HepG2 (cell line): ENCODE data around the gene ODC1. TPM values are rescaled to one million over a fixed set of nuclear protein-coding genes. Genes with fewer than 3 reads are reported as not detected.

Source experiments
- ASH2L ChIP-seq: fragments of 300-600, 200-600 bp; sonication (generic); IDR thresholded peaks from 2 replicates; pipeline ENCODE4 v1.7.0; 2017; ENCODE audit warnings: low read depth, mild to moderate bottlenecking, moderate library complexity, mixed read lengths, low read length; ENCODE audit not compliant: insufficient read length
- ATF4 ChIP-seq, 2 experiments: fragments of 450-650 bp in 1 of 2; sonication (generic) in 1 of 2; formaldehyde crosslinking; IDR thresholded peaks; 2 replicates each; pipeline versions ENCODE4 v1.5.0 to v1.8.0; 2020 to 2022; ENCODE audit warnings: mild to moderate bottlenecking in 1 of 2, missing genetic modification reagents in 1 of 2
- CSRNP2 ChIP-seq: sonication (generic); formaldehyde crosslinking; conservative IDR thresholded peaks from 2 replicates; pipeline ENCODE4 v1.8.0; 2022; ENCODE audit warnings: low read depth, missing genetic modification reagents
- ETS1 ChIP-seq: sonication (generic); formaldehyde crosslinking; IDR thresholded peaks from 2 replicates; pipeline ENCODE4 v1.4.0; 2020; ENCODE audit warnings: missing genetic modification reagents
- NFYB ChIP-seq: sonication (generic); formaldehyde crosslinking; IDR thresholded peaks from 2 replicates; pipeline ENCODE4 v1.4.0; 2020; ENCODE audit warnings: missing genetic modification reagents
- NONO ChIP-seq, 2 experiments: fragments of 450-650 bp in 1 of 2; sonication (generic) in 1 of 2; formaldehyde crosslinking in 1 of 2; IDR thresholded peaks in 1 of 2; conservative IDR thresholded peaks in 1 of 2; 2 replicates each; pipeline versions ENCODE4 v1.6.1 to v1.8.0; 2017 to 2022; ENCODE audit warnings: mild to moderate bottlenecking in 1 of 2, missing genetic modification reagents in 1 of 2, moderate library complexity in 1 of 2
- PBX2 ChIP-seq: IDR thresholded peaks from 2 replicates; pipeline ENCODE4 v1.6.1; 2016; ENCODE audit warnings: control low read depth
- RFXANK ChIP-seq: IDR thresholded peaks from 2 replicates; pipeline ENCODE4 v1.6.1; 2016
- RXRB ChIP-seq: IDR thresholded peaks from 2 replicates; pipeline ENCODE4 v1.6.1; 2016; ENCODE audit warnings: borderline replicate concordance, missing genetic modification reagents, missing compliant biosample characterization
- SKI ChIP-seq: fragments of 450-650 bp; IDR thresholded peaks from one replicate; pipeline ENCODE4 v1.6.1; 2018; ENCODE audit warnings: mild to moderate bottlenecking; ENCODE audit not compliant: partially characterized antibody
- SNAPC2 ChIP-seq: sonication (generic); formaldehyde crosslinking; IDR thresholded peaks from 2 replicates; pipeline ENCODE4 v1.8.1; 2022; ENCODE audit warnings: mild to moderate bottlenecking, missing genetic modification reagents
- U2AF2 ChIP-seq: fragments of 200-400 bp; formaldehyde crosslinking; IDR thresholded peaks from 2 replicates; pipeline ENCODE4 v1.6.1; 2017; ENCODE audit warnings: low read depth, mild to moderate bottlenecking, low read length
- ZNF143 ChIP-seq: sonication (generic); formaldehyde crosslinking; IDR thresholded peaks from 2 replicates; pipeline ENCODE4 v1.4.0; 2020; ENCODE audit warnings: missing genetic modification reagents
- ZNF263 ChIP-seq: sonication (generic); formaldehyde crosslinking; IDR thresholded peaks from 2 replicates; pipeline ENCODE4 v1.4.0; 2020; ENCODE audit warnings: missing genetic modification reagents
- ZNF296 ChIP-seq: sonication (generic); formaldehyde crosslinking; conservative IDR thresholded peaks from 2 replicates; pipeline ENCODE4 v1.5.0; 2020; ENCODE audit warnings: mild to moderate bottlenecking, missing genetic modification reagents
- ZNF546 ChIP-seq: sonication (generic); formaldehyde crosslinking; conservative IDR thresholded peaks from 2 replicates; pipeline ENCODE4 v1.8.1; 2023; ENCODE audit warnings: mild to moderate bottlenecking, missing genetic modification reagents
- ZNF788 ChIP-seq: sonication (generic); formaldehyde crosslinking; IDR thresholded peaks from 2 replicates; pipeline ENCODE4 v1.5.0; 2020; ENCODE audit warnings: mild to moderate bottlenecking, missing genetic modification reagents, borderline replicate concordance
- polyA plus RNA-seq, 8 experiments: library from polyadenylated mRNA; depleted of rRNA in 3 of 8; stranded (reverse) in 7 of 8; unstranded in 1 of 8; fragments of >200 nt; fragmentation: Illumina TruSeq in 4 of 8; extraction: Trizol in 4 of 8; gene quantifications; 2 replicates each; pipeline versions ENCODE4 v1.2.1 to v1.2.3, GENCODE V29; 2011 to 2016; ENCODE audit warnings: low read depth in 4 of 8, missing spikeins in 1 of 8, mixed read lengths in 1 of 8; ENCODE audit not compliant: insufficient read depth in 1 of 8
- total RNA-seq, 5 experiments: library from RNA; depleted of rRNA; stranded (reverse); fragments of >200 nt; fragmentation: Illumina TruSeq; extraction: Trizol; gene quantifications; 2 replicates each; pipeline ENCODE4 v1.2.3, GENCODE V29; 2016; ENCODE audit warnings: low read depth in 1 of 5
- TF ChIP-seq, protein P1 (sequence below): sonication (generic); formaldehyde crosslinking; conservative IDR thresholded peaks from 2 replicates; pipeline ENCODE4 v1.4.0; 2020; ENCODE audit warnings: missing genetic modification reagents
- TF ChIP-seq, protein P2 (sequence below): sonication (generic); formaldehyde crosslinking; IDR thresholded peaks from 2 replicates; pipeline ENCODE4 v1.4.0; 2020; ENCODE audit warnings: missing genetic modification reagents

ODC1 gene
- total and polyA plus RNA-seq, 2 of the 13 experiments (the other 11 are each of a cell fraction or from before 2014, with no cell fraction given): 142 to 371 TPM

- TF ChIP-seq ASH2L (peak; percentile 90), ZNF788 (CRISPR knock-in tag) (no peak; the same call in 1 of the 2 replicates), U2AF2 (0 out of 2 replicates have a peak, but pooled peaks have one; percentile 4), ZNF546 (CRISPR knock-in tag) (no peak), CSRNP2 (CRISPR knock-in tag) (no peak), ZNF296 (CRISPR knock-in tag) (no peak), NONO (IDR thresholded peaks at IDR 0.05) (no peak), NONO (CRISPR knock-in tag; conservative IDR thresholded peaks at IDR 0.05) (peak; percentile 48), NFYB (no peak), SKI (peak; percentile 50), ZNF263 (peak; percentile 99), ZNF143 (no peak; the same call in 1 of the 2 replicates), SNAPC2 (CRISPR knock-in tag) (no peak), PBX2 (CRISPR knock-in tag) (no peak), RFXANK (CRISPR knock-in tag) (no peak), ETS1 (no peak), ATF4 (CRISPR knock-in tag; IDR thresholded peaks at IDR 0.05) (no peak), RXRB (CRISPR knock-in tag) (peak; percentile 91)
- TF ChIP-seq, protein P1, sequence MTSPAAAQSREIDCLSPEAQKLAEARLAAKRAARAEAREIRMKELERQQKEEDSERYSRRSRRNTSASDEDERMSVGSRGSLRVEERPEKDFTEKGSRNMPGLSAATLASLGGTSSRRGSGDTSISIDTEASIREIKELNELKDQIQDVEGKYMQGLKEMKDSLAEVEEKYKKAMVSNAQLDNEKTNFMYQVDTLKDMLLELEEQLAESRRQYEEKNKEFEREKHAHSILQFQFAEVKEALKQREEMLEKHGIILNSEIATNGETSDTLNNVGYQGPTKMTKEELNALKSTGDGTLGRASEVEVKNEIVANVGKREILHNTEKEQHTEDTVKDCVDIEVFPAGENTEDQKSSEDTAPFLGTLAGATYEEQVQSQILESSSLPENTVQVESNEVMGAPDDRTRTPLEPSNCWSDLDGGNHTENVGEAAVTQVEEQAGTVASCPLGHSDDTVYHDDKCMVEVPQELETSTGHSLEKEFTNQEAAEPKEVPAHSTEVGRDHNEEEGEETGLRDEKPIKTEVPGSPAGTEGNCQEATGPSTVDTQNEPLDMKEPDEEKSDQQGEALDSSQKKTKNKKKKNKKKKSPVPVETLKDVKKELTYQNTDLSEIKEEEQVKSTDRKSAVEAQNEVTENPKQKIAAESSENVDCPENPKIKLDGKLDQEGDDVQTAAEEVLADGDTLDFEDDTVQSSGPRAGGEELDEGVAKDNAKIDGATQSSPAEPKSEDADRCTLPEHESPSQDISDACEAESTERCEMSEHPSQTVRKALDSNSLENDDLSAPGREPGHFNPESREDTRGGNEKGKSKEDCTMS (CRISPR knock-in tag): no peak
- TF ChIP-seq, protein P2, sequence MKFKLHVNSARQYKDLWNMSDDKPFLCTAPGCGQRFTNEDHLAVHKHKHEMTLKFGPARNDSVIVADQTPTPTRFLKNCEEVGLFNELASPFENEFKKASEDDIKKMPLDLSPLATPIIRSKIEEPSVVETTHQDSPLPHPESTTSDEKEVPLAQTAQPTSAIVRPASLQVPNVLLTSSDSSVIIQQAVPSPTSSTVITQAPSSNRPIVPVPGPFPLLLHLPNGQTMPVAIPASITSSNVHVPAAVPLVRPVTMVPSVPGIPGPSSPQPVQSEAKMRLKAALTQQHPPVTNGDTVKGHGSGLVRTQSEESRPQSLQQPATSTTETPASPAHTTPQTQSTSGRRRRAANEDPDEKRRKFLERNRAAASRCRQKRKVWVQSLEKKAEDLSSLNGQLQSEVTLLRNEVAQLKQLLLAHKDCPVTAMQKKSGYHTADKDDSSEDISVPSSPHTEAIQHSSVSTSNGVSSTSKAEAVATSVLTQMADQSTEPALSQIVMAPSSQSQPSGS (CRISPR knock-in tag): 0 out of 2 replicates have a peak, but pooled peaks have one; percentile 43
Measured at GRCh38 chr2:10400978-10401951, 46.9 kb downstream of the ODC1 start (continued).
